ENCODE measurements around the gene EIF4E1B.

Gene EIF4E1B

GRCh38 chr5:176647030-176647842, 16.8 kb downstream of the EIF4E1B start, which contains the start of gene TSPAN17:
Gene TSPAN17, plus strand, starts transcription at chr5:176647484. Its CDS starts 132 bp downstream, at chr5:176647616.
- H3K4me1 ChIP-seq (ENCODE audit: control insufficient read depth, insufficient read depth, low read depth, low read length), result peaks cover 33% of the 10 kb centered on the region
- WGBS, result under 1% methylated on average over 51 of the region's 63 CpGs
- H3K79me1 ChIP-seq (replicated peaks; ENCODE audit: low read length, poor library complexity, severe bottlenecking), result peaks cover 31% of the 10 kb centered on the region
- peak within 1 kb of the TSS; percentile 77 to 93 for H3K4me3 ChIP-seq (ENCODE audit: insufficient read depth in 1 of 2, low read depth in 1 of 2, low read length in 2 of 2)
- peak within 1 kb of the TSS; percentile 99 for H4K8ac ChIP-seq (ENCODE audit: low read length)
- peak within 1 kb of the TSS; percentile 89 for H2AFZ ChIP-seq (ENCODE audit: low read depth, low read length)
- peak within 1 kb of the TSS; percentile 85 to 86 for H3K18ac ChIP-seq (ENCODE audit: low read depth in 1 of 2, low read length in 2 of 2)
- no peak within 1 kb of the TSS for H2BK120ac ChIP-seq (ENCODE audit: low read depth, low read length)
- H2AK5ac ChIP-seq (ENCODE audit: low read length, severe bottlenecking), result peak within 1 kb of the TSS; percentile 81
- H2BK5ac ChIP-seq (ENCODE audit: low read depth, low read length, poor library complexity, severe bottlenecking), result peak within 1 kb of the TSS; percentile 20
- peak within 1 kb of the TSS in 1 of 2 experiments; percentile 94 for H3K14ac ChIP-seq (ENCODE audit: low read length in 2 of 2)
- peak within 1 kb of the TSS; percentile 95 for H3K9ac ChIP-seq (ENCODE audit: low read length)
- peak within 1 kb of the TSS; percentile 49 for H3K27ac ChIP-seq (ENCODE audit: low read length, poor library complexity, severe bottlenecking)
- H3K27me3 ChIP-seq (ENCODE audit: control insufficient read depth in 1 of 2, insufficient read depth in 1 of 2, low read length in 2 of 2), result no peaks in the 10 kb centered on the region
- peak within 1 kb of the TSS in 1 of 2 experiments; percentile 61 for H2BK12ac ChIP-seq (ENCODE audit: low read length in 2 of 2)
- peak; percentile 98 for DNase-seq
- H4K91ac ChIP-seq (ENCODE audit: low read length), result peak within 1 kb of the TSS; percentile 80
- H3K4me2 ChIP-seq (ENCODE audit: low read length, poor library complexity, severe bottlenecking), result peak within 1 kb of the TSS; percentile 87
- peak within 1 kb of the TSS; percentile 73 to 95 for H3K4ac ChIP-seq (ENCODE audit: low read depth in 1 of 2, low read length in 2 of 2)
- H2BK15ac ChIP-seq (ENCODE audit: low read depth, poor library complexity, severe bottlenecking), result peak within 1 kb of the TSS; percentile 86
- peaks cover 0 to 12% of the 10 kb centered on the region in 2 experiments for H3K36me3 ChIP-seq (ENCODE audit: control insufficient read depth in 1 of 2, insufficient read depth in 2 of 2, low read depth in 1 of 2, low read length in 2 of 2)
- H3K23ac ChIP-seq (ENCODE audit: low read length in 2 of 2), result peak within 1 kb of the TSS in 1 of 2 experiments; percentile 46
- no peaks in the 10 kb centered on the region for H3K9me3 ChIP-seq (ENCODE audit: control insufficient read depth, low read length)

GRCh38 chr5:176647843-176648473, 17.5 kb downstream of the EIF4E1B start:
- H4K91ac ChIP-seq (ENCODE audit: low read length), result peak overlapping the region; percentile 71
- H3K4ac ChIP-seq (ENCODE audit: low read depth in 1 of 2, low read length in 2 of 2), result peak overlapping the region; percentile 16 to 95
- no peak overlapping the region for H2AFZ ChIP-seq (ENCODE audit: low read depth, low read length)
- no peak overlapping the region for H2BK120ac ChIP-seq (ENCODE audit: low read depth, low read length)
- H3K4me1 ChIP-seq (ENCODE audit: control insufficient read depth, insufficient read depth, low read depth, low read length), result peaks cover 33% of the 10 kb centered on the region
- peak overlapping the region; percentile 85 for H3K18ac ChIP-seq (ENCODE audit: low read depth in 1 of 2, low read length in 2 of 2)
- peaks cover 5 to 18% of the 10 kb centered on the region in 2 experiments for H3K36me3 ChIP-seq (ENCODE audit: control insufficient read depth in 1 of 2, insufficient read depth in 2 of 2, low read depth in 1 of 2, low read length in 2 of 2)
- H3K14ac ChIP-seq (ENCODE audit: low read length in 2 of 2), result peak overlapping the region in 1 of 2 experiments; percentile 94
- H2AK5ac ChIP-seq (ENCODE audit: low read length, severe bottlenecking), result no peak overlapping the region
- H3K27me3 ChIP-seq (ENCODE audit: control insufficient read depth in 1 of 2, insufficient read depth in 1 of 2, low read length in 2 of 2), result no peaks in the 10 kb centered on the region
- peak; percentile 29 for DNase-seq
- no peak overlapping the region for H2BK12ac ChIP-seq (ENCODE audit: low read length in 2 of 2)
- H3K23ac ChIP-seq (ENCODE audit: low read length in 2 of 2), result no peak overlapping the region
- no peaks in the 10 kb centered on the region for H3K9me3 ChIP-seq (ENCODE audit: control insufficient read depth, low read length)
- H3K4me3 ChIP-seq (ENCODE audit: insufficient read depth in 1 of 2, low read depth in 1 of 2, low read length in 2 of 2), result peak overlapping the region; percentile 77 to 93
- H2BK5ac ChIP-seq (ENCODE audit: low read depth, low read length, poor library complexity, severe bottlenecking), result no peak overlapping the region
- H2BK15ac ChIP-seq (ENCODE audit: low read depth, poor library complexity, severe bottlenecking), result peak overlapping the region; percentile 86
- H3K27ac ChIP-seq (ENCODE audit: low read length, poor library complexity, severe bottlenecking), result no peak overlapping the region
- peaks cover 35% of the 10 kb centered on the region for H3K79me1 ChIP-seq (replicated peaks; ENCODE audit: low read length, poor library complexity, severe bottlenecking)
- WGBS, result 25% methylated on average over 18 of the region's 20 CpGs
- H3K4me2 ChIP-seq (ENCODE audit: low read length, poor library complexity, severe bottlenecking), result peak overlapping the region; percentile 87
- H3K9ac ChIP-seq (ENCODE audit: low read length), result peak overlapping the region; percentile 95
- peak overlapping the region; percentile 95 for H4K8ac ChIP-seq (ENCODE audit: low read length)

- Histone ChIP-seq H2AK5ac (ENCODE audit: low read length, severe bottlenecking) (no peak overlapping the region), H3K9me3 (ENCODE audit: control insufficient read depth, low read length) (no peaks in the 10 kb centered on the region), H2BK15ac (ENCODE audit: low read depth, poor library complexity, severe bottlenecking) (no peak overlapping the region), H3K23ac (ENCODE audit: low read length in 2 of 2) (no peak overlapping the region), H3K18ac (ENCODE audit: low read depth in 1 of 2, low read length in 2 of 2) (peak overlapping the region in 1 of 2 experiments; percentile 85), H2BK120ac (ENCODE audit: low read depth, low read length) (no peak overlapping the region), H3K27ac (ENCODE audit: low read length, poor library complexity, severe bottlenecking) (no peak overlapping the region), H3K36me3 (ENCODE audit: control insufficient read depth in 1 of 2, insufficient read depth in 2 of 2, low read depth in 1 of 2, low read length in 2 of 2) (peaks cover 12 to 23% of the 10 kb centered on the region in 2 experiments), H3K4me1 (ENCODE audit: control insufficient read depth, insufficient read depth, low read depth, low read length) (peaks cover 35% of the 10 kb centered on the region), H3K4me2 (ENCODE audit: low read length, poor library complexity, severe bottlenecking) (peak overlapping the region; percentile 87), H3K27me3 (ENCODE audit: control insufficient read depth in 1 of 2, insufficient read depth in 1 of 2, low read length in 2 of 2) (no peaks in the 10 kb centered on the region), H4K91ac (ENCODE audit: low read length) (no peak overlapping the region), H3K9ac (ENCODE audit: low read length) (peak overlapping the region; percentile 95), H2BK5ac (ENCODE audit: low read depth, low read length, poor library complexity, severe bottlenecking) (no peak overlapping the region), H2BK12ac (ENCODE audit: low read length in 2 of 2) (no peak overlapping the region), H4K8ac (ENCODE audit: low read length) (no peak overlapping the region), H3K14ac (ENCODE audit: low read length in 2 of 2) (peak overlapping the region in 1 of 2 experiments; percentile 14), H3K4me3 (ENCODE audit: insufficient read depth in 1 of 2, low read depth in 1 of 2, low read length in 2 of 2) (peak overlapping the region; percentile 77 to 93), H3K79me1 (replicated peaks; ENCODE audit: low read length, poor library complexity, severe bottlenecking) (peaks cover 35% of the 10 kb centered on the region), H2AFZ (ENCODE audit: low read depth, low read length) (no peak overlapping the region), H3K4ac (ENCODE audit: low read depth in 1 of 2, low read length in 2 of 2) (peak overlapping the region; percentile 0 to 16)
- DNase-seq, result no peak
- WGBS, result 89% methylated on average over 13 of the region's 15 CpGs
These were observed 18.2 kb downstream of the EIF4E1B start for GRCh38 chr5:176648474-176649194.
